Measurements from ENCODE around the gene MMP25. TPM values are rescaled to one million over a fixed set of nuclear protein-coding genes. Genes with fewer than 3 reads are reported as not detected.

Gene MMP25
- total and polyA plus RNA-seq, 9 of the 15 experiments (the other 6 are each of a cell fraction or from before 2014, with no cell fraction given) = 0.03 to 0.04 TPM; not detected in 7

DNA sequence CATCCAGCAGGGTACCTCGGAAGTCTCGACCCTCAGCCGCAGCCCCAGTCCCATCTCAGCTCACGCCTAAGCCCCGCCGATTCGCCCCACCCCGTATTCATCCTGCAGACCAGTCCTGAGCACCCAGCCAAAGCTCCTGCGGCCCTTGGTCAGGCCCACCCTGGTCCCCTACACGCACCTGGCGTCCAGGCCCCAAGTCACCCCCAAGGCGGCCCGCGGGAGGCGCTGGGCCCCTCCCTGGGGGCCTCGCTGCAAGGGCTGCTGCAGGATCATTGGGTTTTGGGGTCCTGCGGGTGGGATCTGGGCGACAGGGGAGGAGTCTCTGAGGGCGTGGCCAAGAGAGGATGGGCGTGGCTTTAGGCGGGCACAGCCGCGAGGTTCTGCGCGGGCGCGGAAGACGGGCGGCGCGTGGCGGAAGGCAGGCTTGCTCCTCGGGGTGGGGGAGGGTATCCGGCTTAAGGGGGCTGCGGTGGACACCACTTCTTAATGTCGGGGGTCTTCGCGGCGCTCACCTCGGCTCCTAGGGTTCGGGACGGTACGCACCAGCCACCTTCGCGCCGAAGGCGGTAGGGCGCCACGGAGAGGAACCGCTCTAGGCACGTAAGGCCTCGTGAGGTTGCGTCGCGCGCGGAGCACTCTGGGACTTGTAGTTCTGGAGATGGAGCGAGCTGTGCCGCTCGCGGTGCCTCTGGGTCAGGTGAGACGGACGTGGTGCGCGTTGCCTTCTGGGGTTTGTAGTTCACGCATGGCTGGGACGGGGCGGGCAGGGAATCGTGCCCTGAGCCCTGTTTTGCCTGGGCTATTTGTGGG is 22.5 kb upstream of the MMP25 start, which contains the start of the genes HCFC1R1 and THOC6 (continued):
- TF ChIP-seq, protein P1, sequence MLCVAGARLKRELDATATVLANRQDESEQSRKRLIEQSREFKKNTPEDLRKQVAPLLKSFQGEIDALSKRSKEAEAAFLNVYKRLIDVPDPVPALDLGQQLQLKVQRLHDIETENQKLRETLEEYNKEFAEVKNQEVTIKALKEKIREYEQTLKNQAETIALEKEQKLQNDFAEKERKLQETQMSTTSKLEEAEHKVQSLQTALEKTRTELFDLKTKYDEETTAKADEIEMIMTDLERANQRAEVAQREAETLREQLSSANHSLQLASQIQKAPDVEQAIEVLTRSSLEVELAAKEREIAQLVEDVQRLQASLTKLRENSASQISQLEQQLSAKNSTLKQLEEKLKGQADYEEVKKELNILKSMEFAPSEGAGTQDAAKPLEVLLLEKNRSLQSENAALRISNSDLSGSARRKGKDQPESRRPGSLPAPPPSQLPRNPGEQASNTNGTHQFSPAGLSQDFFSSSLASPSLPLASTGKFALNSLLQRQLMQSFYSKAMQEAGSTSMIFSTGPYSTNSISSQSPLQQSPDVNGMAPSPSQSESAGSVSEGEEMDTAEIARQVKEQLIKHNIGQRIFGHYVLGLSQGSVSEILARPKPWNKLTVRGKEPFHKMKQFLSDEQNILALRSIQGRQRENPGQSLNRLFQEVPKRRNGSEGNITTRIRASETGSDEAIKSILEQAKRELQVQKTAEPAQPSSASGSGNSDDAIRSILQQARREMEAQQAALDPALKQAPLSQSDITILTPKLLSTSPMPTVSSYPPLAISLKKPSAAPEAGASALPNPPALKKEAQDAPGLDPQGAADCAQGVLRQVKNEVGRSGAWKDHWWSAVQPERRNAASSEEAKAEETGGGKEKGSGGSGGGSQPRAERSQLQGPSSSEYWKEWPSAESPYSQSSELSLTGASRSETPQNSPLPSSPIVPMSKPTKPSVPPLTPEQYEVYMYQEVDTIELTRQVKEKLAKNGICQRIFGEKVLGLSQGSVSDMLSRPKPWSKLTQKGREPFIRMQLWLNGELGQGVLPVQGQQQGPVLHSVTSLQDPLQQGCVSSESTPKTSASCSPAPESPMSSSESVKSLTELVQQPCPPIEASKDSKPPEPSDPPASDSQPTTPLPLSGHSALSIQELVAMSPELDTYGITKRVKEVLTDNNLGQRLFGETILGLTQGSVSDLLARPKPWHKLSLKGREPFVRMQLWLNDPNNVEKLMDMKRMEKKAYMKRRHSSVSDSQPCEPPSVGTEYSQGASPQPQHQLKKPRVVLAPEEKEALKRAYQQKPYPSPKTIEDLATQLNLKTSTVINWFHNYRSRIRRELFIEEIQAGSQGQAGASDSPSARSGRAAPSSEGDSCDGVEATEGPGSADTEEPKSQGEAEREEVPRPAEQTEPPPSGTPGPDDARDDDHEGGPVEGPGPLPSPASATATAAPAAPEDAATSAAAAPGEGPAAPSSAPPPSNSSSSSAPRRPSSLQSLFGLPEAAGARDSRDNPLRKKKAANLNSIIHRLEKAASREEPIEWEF (CRISPR knock-in tag; IDR thresholded peaks at IDR 0.05) = no peak
- TF ChIP-seq KLF16 (IDR thresholded peaks at IDR 0.05) (no peak), DNMT1 (IDR thresholded peaks at IDR 0.05) (peak; percentile 72; the same call in 1 of the 2 replicates), ERF (CRISPR knock-in tag; IDR thresholded peaks at IDR 0.05) (peak; percentile 24; the same call in 1 of the 2 replicates), GATA2 (CRISPR knock-in tag; IDR thresholded peaks at IDR 0.05) (no peak), VEZF1 (CRISPR knock-in tag; IDR thresholded peaks at IDR 0.05) (peak; percentile 56), ZNF395 (CRISPR knock-in tag; IDR thresholded peaks at IDR 0.05) (peak; percentile 82; the same call in 1 of the 2 replicates), HIVEP1 (CRISPR knock-in tag; IDR thresholded peaks at IDR 0.05) (no peak), ZNF431 (CRISPR knock-in tag; IDR thresholded peaks at IDR 0.05) (0 out of 2 replicates have a peak, but pooled peaks have one; percentile 33), RBM39 (optimal IDR thresholded peaks at IDR 0.05; ENCODE audit: low read depth, low read length) (peak; percentile 37), POLR2H (tag; IDR thresholded peaks at IDR 0.05; ENCODE audit: low read depth) (no peak)
- TF ChIP-seq, protein P2, sequence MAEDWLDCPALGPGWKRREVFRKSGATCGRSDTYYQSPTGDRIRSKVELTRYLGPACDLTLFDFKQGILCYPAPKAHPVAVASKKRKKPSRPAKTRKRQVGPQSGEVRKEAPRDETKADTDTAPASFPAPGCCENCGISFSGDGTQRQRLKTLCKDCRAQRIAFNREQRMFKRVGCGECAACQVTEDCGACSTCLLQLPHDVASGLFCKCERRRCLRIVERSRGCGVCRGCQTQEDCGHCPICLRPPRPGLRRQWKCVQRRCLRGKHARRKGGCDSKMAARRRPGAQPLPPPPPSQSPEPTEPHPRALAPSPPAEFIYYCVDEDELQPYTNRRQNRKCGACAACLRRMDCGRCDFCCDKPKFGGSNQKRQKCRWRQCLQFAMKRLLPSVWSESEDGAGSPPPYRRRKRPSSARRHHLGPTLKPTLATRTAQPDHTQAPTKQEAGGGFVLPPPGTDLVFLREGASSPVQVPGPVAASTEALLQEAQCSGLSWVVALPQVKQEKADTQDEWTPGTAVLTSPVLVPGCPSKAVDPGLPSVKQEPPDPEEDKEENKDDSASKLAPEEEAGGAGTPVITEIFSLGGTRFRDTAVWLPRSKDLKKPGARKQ (CRISPR knock-in tag; IDR thresholded peaks at IDR 0.05) = no peak

All from K562 (cell line).